Measurements from ENCODE around the gene LAMTOR4. TPM values are rescaled to one million over a fixed set of nuclear protein-coding genes. Genes with fewer than 3 reads are reported as not detected.

LAMTOR4 gene
- total RNA-seq, 1 donor from 2014 or later: 150 TPM

- intact Hi-C loops (cut with micrococcal nuclease): loop anchor here (1.0 to 10.0 kb wide), 2 partner anchors 308 to 554 kb away; partner anchors contain the start of genes GNB2 and ZCWPW1
Observed at GRCh38 chr7:100120733-100121036, 28.0 kb upstream of the LAMTOR4 start.

- intact Hi-C loops (cut with micrococcal nuclease): loop anchor here (10.0 kb wide), 1 partner anchor 553 kb away; the partner anchor contains the start of gene GNB2
Observed at GRCh38 chr7:100122067-100122466, 26.7 kb upstream of the LAMTOR4 start.

- intact Hi-C loops (cut with micrococcal nuclease): loop anchor here (10.0 kb wide), 1 partner anchor 552 kb away; the partner anchor contains the start of gene GNB2
Observed at GRCh38 chr7:100122568-100122967, 26.1 kb upstream of the LAMTOR4 start.

- intact Hi-C loops (cut with micrococcal nuclease): loop anchor here (10.0 kb wide), 1 partner anchor 550 kb away; the partner anchor contains the start of gene GNB2
Observed at GRCh38 chr7:100124301-100125230, 24.2 kb upstream of the LAMTOR4 start.

GRCh38 chr7:100126239-100126930, 22.3 kb upstream of the LAMTOR4 start:
- intact Hi-C loops (cut with micrococcal nuclease): loop anchor here (1.0 to 10.0 kb wide), 5 partner anchors 22 to 548 kb away; partner anchors contain the start of genes GNB2, LAMTOR4, MEPCE and ZCWPW1

GRCh38 chr7:100126931-100127865, 21.5 kb upstream of the LAMTOR4 start, which contains the start of gene MBLAC1:
MBLAC1 (plus strand) TSS chr7:100126967; CDS start chr7:100127396, 429 bp downstream.
- intact Hi-C loops (cut with micrococcal nuclease): loop anchor here (1.0 to 10.0 kb wide), 8 partner anchors 8 to 548 kb away; partner anchors contain the start of genes CNPY4, GNB2, LAMTOR4 and MEPCE

GRCh38 chr7:100127866-100128636, 20.7 kb upstream of the LAMTOR4 start:
- intact Hi-C loops (cut with micrococcal nuclease): loop anchor here (1.0 to 10.0 kb wide), 5 partner anchors 9 to 547 kb away; partner anchors contain the start of genes CNPY4, GNB2, MEPCE and TAF6

- intact Hi-C loops (cut with micrococcal nuclease): loop anchor here (10.0 kb wide), 1 partner anchor 546 kb away; the partner anchor contains the start of gene GNB2
Observed at GRCh38 chr7:100128637-100128963, 20.1 kb upstream of the LAMTOR4 start.

- intact Hi-C loops (cut with micrococcal nuclease): loop anchor here (5.0 kb wide), 1 partner anchor 142 kb away; no protein-coding TSS in a partner anchor
Observed at GRCh38 chr7:100130220-100130607, 18.5 kb upstream of the LAMTOR4 start.

- intact Hi-C loops (cut with micrococcal nuclease): loop anchor here (1.0 to 5.0 kb wide), 4 partner anchors 17 to 152 kb away; partner anchors contain the start of gene LAMTOR4
Observed at GRCh38 chr7:100130608-100131453, 17.9 kb upstream of the LAMTOR4 start.

- intact Hi-C loops (cut with micrococcal nuclease): loop anchor here (1.0 to 5.0 kb wide), 8 partner anchors 77 to 318 kb away; partner anchors contain the start of gene ZCWPW1
Observed at GRCh38 chr7:100132126-100132525, 16.6 kb upstream of the LAMTOR4 start.

- intact Hi-C loops (cut with micrococcal nuclease): loop anchor here (1.0 to 5.0 kb wide), 8 partner anchors 76 to 318 kb away; partner anchors contain the start of gene ZCWPW1
Observed at GRCh38 chr7:100132697-100133151, 16.0 kb upstream of the LAMTOR4 start.

GRCh38 chr7:100137851-100138760, 10.6 kb upstream of the LAMTOR4 start:
- intact Hi-C loops (cut with micrococcal nuclease): no loop called here

- intact Hi-C loops (cut with micrococcal nuclease): no loop called here
Observed at GRCh38 chr7:100141555-100141949, 7.2 kb upstream of the LAMTOR4 start.

- intact Hi-C loops (cut with micrococcal nuclease): no loop called here
Observed at GRCh38 chr7:100142461-100142860, 6.3 kb upstream of the LAMTOR4 start.

GRCh38 chr7:100146350-100146749, 2.4 kb upstream of the LAMTOR4 start:
- intact Hi-C loops (cut with micrococcal nuclease): loop anchor here (5.0 kb wide), 1 partner anchor 126 kb away; no protein-coding TSS in a partner anchor

- intact Hi-C loops (cut with micrococcal nuclease): loop anchor here (5.0 kb wide), 1 partner anchor 125 kb away; no protein-coding TSS in a partner anchor
Observed at GRCh38 chr7:100147278-100147677, 1.4 kb upstream of the LAMTOR4 start.

Measured in T-helper 1 cell treated with Interleukin-12 subunit alpha and Interleukin-12 subunit beta and Interleukin-4 antibody, amounts not matched to agents 30 ng/mL and 1 ng/mL, for 36 hours (primary cell).